HG02623 (cell line): ENCODE data around the gene HS6ST3.

Experiments
- ATAC-seq: cut with Tn5 transposase; IDR thresholded peaks from one replicate; pipeline ENCODE4 v1.9.1; 2021; ENCODE audit warnings: moderate library complexity; ENCODE audit not compliant: unreplicated experiment

Gene HS6ST3

DNA sequence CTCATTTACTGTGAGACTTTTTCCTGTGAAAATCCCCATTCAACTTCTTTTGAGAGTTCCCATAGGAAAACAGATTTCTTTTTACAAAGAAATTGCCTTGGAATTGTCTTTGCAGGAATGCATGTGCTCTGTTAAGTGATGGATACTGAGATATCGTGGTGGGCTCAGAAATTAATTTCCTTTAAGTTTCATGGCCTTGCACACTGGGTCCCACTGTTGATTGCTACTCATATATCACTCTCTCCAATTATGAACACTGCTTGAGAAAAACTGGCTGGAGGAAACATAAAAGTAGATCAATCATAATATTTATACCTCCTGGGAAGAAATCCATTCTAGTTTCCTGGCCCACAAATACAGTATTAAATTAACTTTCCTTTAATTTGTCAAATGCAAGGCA lies 773.1 kb downstream of the HS6ST3 start:
- no peak for ATAC-seq

DNA sequence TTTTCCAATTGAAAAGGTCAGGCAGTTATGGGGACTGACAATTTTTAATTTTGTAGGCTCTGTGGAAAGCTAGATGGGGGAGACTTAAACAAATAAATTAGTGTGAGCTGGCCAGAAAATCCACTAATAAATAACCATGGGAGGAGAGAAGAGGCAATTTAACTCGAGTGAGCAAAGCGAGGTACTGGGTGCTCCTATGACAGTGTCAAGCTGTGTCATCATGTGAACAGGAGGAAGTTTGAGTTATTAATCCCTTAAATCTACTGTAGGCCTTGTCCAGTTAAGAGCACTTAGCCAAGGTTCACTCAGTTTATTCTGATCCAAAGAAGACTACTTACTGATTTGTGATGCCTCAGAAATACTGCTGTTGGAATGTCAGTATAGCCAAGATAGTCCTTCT lies 781.6 kb downstream of the HS6ST3 start:
- no peak for ATAC-seq

DNA sequence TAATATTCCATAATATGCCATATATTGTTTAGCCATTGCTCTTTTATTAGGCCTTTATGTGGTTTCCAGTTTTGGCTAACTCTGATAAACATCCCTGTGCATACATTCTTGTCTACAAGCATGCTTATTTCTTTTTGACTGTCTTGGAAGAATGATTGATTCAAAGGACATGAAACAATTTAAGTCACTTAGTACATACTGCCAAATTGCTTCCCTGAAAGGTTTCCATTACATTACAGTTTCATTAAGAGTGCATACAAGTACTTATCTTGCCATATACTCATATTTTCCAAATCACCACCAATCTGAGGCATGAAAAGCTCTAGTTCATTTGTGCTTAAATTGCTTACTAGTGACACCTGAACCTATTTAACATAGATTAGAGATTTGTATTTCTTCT lies 790.5 kb downstream of the HS6ST3 start:
- no peak for ATAC-seq
